ENCODE measurements around the gene PAXIP1. TPM values are rescaled to one million over a fixed set of nuclear protein-coding genes. Genes with fewer than 3 reads are reported as not detected.

PAXIP1 gene
- total RNA-seq, 2 experiments from 2014 or later = 6.4 to 6.7 TPM

DNA sequence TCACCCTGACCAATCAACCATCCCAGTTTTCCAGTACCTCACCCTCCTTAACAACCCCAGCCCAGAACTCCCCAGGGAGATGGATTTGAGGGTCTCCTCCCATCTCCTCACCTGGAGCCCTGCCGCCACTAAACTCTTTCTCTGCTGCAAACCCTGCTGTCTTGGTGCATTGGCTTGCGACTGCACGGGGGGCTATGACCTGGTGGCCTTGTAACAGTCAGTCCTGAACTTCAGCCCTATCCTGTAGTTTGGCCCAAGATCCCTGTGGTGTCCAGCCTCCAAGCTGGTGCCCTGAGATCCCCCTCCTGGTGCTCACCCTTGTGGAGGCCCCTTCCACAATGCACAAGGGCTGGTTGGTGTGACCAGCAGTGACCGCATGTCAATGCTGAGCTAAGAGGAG lies 91.9 kb downstream of the PAXIP1 start:
- H3K9me3 Mint-ChIP-seq = no peaks in the 10 kb centered on the region
- H3K9me3 ChIP-seq (ENCODE audit: control insufficient read depth in 1 of 2, insufficient read depth in 1 of 2, low read length in 2 of 2) = peaks cover 0 to 12% of the 10 kb centered on the region in 2 experiments
- no peak overlapping the region for H3K4me3 ChIP-seq (ENCODE audit: low read length)
- TF ChIP-seq, protein P1, sequence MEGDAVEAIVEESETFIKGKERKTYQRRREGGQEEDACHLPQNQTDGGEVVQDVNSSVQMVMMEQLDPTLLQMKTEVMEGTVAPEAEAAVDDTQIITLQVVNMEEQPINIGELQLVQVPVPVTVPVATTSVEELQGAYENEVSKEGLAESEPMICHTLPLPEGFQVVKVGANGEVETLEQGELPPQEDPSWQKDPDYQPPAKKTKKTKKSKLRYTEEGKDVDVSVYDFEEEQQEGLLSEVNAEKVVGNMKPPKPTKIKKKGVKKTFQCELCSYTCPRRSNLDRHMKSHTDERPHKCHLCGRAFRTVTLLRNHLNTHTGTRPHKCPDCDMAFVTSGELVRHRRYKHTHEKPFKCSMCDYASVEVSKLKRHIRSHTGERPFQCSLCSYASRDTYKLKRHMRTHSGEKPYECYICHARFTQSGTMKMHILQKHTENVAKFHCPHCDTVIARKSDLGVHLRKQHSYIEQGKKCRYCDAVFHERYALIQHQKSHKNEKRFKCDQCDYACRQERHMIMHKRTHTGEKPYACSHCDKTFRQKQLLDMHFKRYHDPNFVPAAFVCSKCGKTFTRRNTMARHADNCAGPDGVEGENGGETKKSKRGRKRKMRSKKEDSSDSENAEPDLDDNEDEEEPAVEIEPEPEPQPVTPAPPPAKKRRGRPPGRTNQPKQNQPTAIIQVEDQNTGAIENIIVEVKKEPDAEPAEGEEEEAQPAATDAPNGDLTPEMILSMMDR (IDR thresholded peaks at IDR 0.05) = no peak
- no peak for ATAC-seq (ENCODE audit: poor library complexity)
- H3K36me3 Mint-ChIP-seq (ENCODE audit: low read depth) = no peaks in the 10 kb centered on the region
- peaks cover 10% of the 10 kb centered on the region for H3K4me1 ChIP-seq (ENCODE audit: insufficient read depth, low read length)
- intact Hi-C loops (cut with DNase I, micrococcal nuclease) = loop anchor here (5.0 to 10.0 kb wide), 2 partner anchors 96 to 1564 kb away; no protein-coding TSS in a partner anchor
- H3K27me3 Mint-ChIP-seq = peaks cover 21% of the 10 kb centered on the region
- ChIA-PET POLR2A (no interaction called here), CTCF (interaction anchor here (0.7 to 1.3 kb wide), 2 partner anchors 42 to 434 kb away, joined by 3 read pairs; no protein-coding TSS in a partner anchor)
- no peak overlapping the region for H3K4me3 Mint-ChIP-seq
- peaks cover 0 to 10% of the 10 kb centered on the region in 2 experiments for H3K27me3 ChIP-seq (ENCODE audit: control insufficient read depth in 1 of 2, insufficient read depth in 2 of 2, low read length in 2 of 2)
- H3K27ac Mint-ChIP-seq = no peak overlapping the region
- no peak overlapping the region for H3K27ac ChIP-seq (ENCODE audit: low read depth in 1 of 2, low read length in 2 of 2)
- no peaks in the 10 kb centered on the region for H3K36me3 ChIP-seq (ENCODE audit: insufficient read depth, low read length)
- DNase-seq = no peak
- peaks cover 5% of the 10 kb centered on the region for H3K4me1 Mint-ChIP-seq (ENCODE audit: low read depth)

DNA sequence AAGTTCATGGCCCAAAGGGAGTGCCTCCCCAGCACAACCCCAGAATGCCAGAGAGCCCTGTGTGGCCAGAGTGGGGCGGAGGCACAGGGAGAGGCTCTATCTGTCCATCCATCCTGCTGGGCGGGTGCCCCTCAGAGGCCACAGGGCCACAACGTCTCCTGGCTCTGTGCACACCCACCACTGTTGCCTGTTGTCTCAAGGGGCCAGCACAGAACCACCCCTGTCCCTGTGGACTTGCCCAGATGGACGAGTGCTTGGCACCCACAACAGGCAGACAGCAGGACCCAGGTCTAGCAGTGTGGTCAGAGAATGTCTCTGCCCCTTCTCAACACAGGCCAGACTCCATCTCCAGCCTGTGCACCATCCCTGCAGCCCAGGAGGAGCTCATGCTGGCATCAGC lies 92.8 kb downstream of the PAXIP1 start:
- no peaks in the 10 kb centered on the region for H3K9me3 Mint-ChIP-seq
- POLR2A ChIA-PET = no interaction called here

DNA sequence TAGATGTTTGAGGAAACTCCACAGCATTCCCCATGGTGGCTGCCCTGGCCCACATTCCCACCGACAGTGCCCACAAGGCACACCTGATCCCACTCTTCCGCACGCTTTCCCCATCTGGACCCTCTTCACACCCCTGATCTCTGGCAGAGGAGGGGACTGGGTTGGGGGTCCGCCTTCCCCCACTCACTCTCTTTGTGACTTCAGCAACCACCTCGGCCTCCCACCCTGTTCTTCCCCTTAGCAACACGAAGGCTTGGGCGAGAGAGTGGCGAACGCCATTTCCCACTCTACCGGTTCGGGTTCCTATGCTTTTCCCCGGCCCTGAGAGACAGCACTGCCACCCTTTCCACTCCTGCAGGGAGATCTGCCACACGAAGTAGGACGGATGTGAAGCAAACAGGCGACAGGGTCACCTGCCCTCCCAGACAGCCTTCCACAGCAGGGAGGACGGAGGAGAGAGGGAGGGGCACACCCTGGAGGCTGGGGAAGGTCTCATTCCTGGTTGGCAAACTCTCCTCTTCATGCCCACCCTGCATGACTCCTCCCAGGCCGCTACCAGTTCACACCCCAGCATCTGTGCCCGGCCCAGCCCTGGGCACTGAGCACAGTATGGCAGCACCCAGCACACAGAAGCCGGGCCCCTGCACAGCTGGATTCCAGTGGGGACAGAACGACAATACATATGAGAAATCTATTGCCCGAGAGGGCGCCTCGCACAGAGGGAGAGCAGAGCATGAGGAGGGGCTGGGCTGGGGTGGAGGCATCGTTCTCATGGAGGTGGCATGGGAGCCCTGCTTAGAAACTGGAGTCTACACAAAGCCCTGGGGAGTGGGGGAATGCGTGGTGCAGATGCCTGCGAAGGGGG lies 93.5 kb downstream of the PAXIP1 start:
- DNase-seq = no peak
- no peaks in the 10 kb centered on the region for H3K36me3 ChIP-seq (ENCODE audit: insufficient read depth, low read length)
- intact Hi-C loops (cut with DNase I, micrococcal nuclease) = loop anchor here (5.0 to 10.0 kb wide), 2 partner anchors 98 to 1565 kb away; no protein-coding TSS in a partner anchor
- TF ChIP-seq, protein P1 (IDR thresholded peaks at IDR 0.05) = no peak
- no peak overlapping the region for H3K4me3 Mint-ChIP-seq
- H3K4me1 Mint-ChIP-seq (ENCODE audit: low read depth) = peaks cover 5% of the 10 kb centered on the region
- ATAC-seq (ENCODE audit: poor library complexity) = no peak
- H3K9me3 Mint-ChIP-seq = no peaks in the 10 kb centered on the region
- ChIA-PET POLR2A (no interaction called here), CTCF (no interaction called here)
- no peak overlapping the region for H3K4me3 ChIP-seq (ENCODE audit: low read length)
- no peak overlapping the region for H3K27ac Mint-ChIP-seq
- no peaks in the 10 kb centered on the region for H3K36me3 Mint-ChIP-seq (ENCODE audit: low read depth)
- peaks cover 10% of the 10 kb centered on the region for H3K4me1 ChIP-seq (ENCODE audit: insufficient read depth, low read length)
- H3K27me3 ChIP-seq (ENCODE audit: control insufficient read depth in 1 of 2, insufficient read depth in 2 of 2, low read length in 2 of 2) = peaks cover 0 to 4% of the 10 kb centered on the region in 2 experiments
- no peak overlapping the region for H3K27ac ChIP-seq (ENCODE audit: low read depth in 1 of 2, low read length in 2 of 2)
- peaks cover 0 to 10% of the 10 kb centered on the region in 2 experiments for H3K9me3 ChIP-seq (ENCODE audit: control insufficient read depth in 1 of 2, insufficient read depth in 1 of 2, low read length in 2 of 2)
- peaks cover 27% of the 10 kb centered on the region for H3K27me3 Mint-ChIP-seq

More for the DNA sequence above, 92.8 kb downstream of the PAXIP1 start:
- no peak for ATAC-seq (ENCODE audit: poor library complexity)
- H3K27ac ChIP-seq (ENCODE audit: low read depth in 1 of 2, low read length in 2 of 2) = no peak overlapping the region
- CTCF ChIA-PET = no interaction called here
- TF ChIP-seq, protein P1 (IDR thresholded peaks at IDR 0.05) = no peak
- peaks cover 5% of the 10 kb centered on the region for H3K4me1 Mint-ChIP-seq (ENCODE audit: low read depth)
- H3K9me3 ChIP-seq (ENCODE audit: control insufficient read depth in 1 of 2, insufficient read depth in 1 of 2, low read length in 2 of 2) = peaks cover 0 to 12% of the 10 kb centered on the region in 2 experiments
- H3K36me3 ChIP-seq (ENCODE audit: insufficient read depth, low read length) = no peaks in the 10 kb centered on the region
- no peak overlapping the region for H3K4me3 ChIP-seq (ENCODE audit: low read length)
- intact Hi-C loops (cut with DNase I, micrococcal nuclease) = loop anchor here (5.0 to 10.0 kb wide), 2 partner anchors 97 to 1565 kb away; no protein-coding TSS in a partner anchor
- H3K4me1 ChIP-seq (ENCODE audit: insufficient read depth, low read length) = peaks cover 10% of the 10 kb centered on the region
- H3K36me3 Mint-ChIP-seq (ENCODE audit: low read depth) = no peaks in the 10 kb centered on the region
- no peak overlapping the region for H3K27ac Mint-ChIP-seq
- DNase-seq = no peak
- H3K27me3 ChIP-seq (ENCODE audit: control insufficient read depth in 1 of 2, insufficient read depth in 2 of 2, low read length in 2 of 2) = peaks cover 0 to 8% of the 10 kb centered on the region in 2 experiments
- H3K27me3 Mint-ChIP-seq = peaks cover 24% of the 10 kb centered on the region
- no peak overlapping the region for H3K4me3 Mint-ChIP-seq
